ENCODE data around the gene ULK1. TPM values are rescaled to one million over a fixed set of nuclear protein-coding genes. Genes with fewer than 3 reads are reported as not detected.
"Not testable (repeated sequence)": the region's sequence is repeated elsewhere in the genome, so short reads cannot be mapped to it uniquely, and the experiment has no call there.

ULK1 gene
- total RNA-seq, 2 experiments from 2014 or later: 85.0 to 91.6 TPM

GRCh38 chr12:131873293-131873692, 21.1 kb upstream of the ULK1 start:
- no peaks in the 10 kb centered on the region for H3K4me1 ChIP-seq (ENCODE audit: insufficient read depth, low read length)
- no peak for ATAC-seq (ENCODE audit: poor library complexity)

GRCh38 chr12:131874972-131875371, 19.4 kb upstream of the ULK1 start:
- H3K27ac ChIP-seq (ENCODE audit: low read depth in 1 of 2, low read length in 2 of 2); CTCF ChIA-PET; H3K27me3 ChIP-seq (ENCODE audit: control insufficient read depth in 1 of 2, insufficient read depth in 2 of 2, low read length in 2 of 2); DNase-seq; H3K9me3 Mint-ChIP-seq; ATAC-seq (ENCODE audit: poor library complexity); H3K27me3 Mint-ChIP-seq; H3K36me3 Mint-ChIP-seq (ENCODE audit: low read depth); H3K4me3 ChIP-seq (ENCODE audit: low read length); H3K4me3 Mint-ChIP-seq; H3K27ac Mint-ChIP-seq; H3K4me1 Mint-ChIP-seq (ENCODE audit: low read depth); H3K9me3 ChIP-seq (ENCODE audit: control insufficient read depth in 1 of 2, insufficient read depth in 1 of 2, low read length in 2 of 2); POLR2A ChIA-PET; H3K36me3 ChIP-seq (ENCODE audit: insufficient read depth, low read length); H3K4me1 ChIP-seq (ENCODE audit: insufficient read depth, low read length); intact Hi-C loops (cut with DNase I, micrococcal nuclease): not testable (repeated sequence)

More at GRCh38 chr12:131873293-131873692, 21.1 kb upstream of the ULK1 start:
- H3K36me3 ChIP-seq (ENCODE audit: insufficient read depth, low read length): no peaks in the 10 kb centered on the region
- intact Hi-C loops (cut with DNase I, micrococcal nuclease): no loop called here
- H3K4me3 Mint-ChIP-seq: no peak overlapping the region
- no peaks in the 10 kb centered on the region for H3K9me3 Mint-ChIP-seq
- no peaks in the 10 kb centered on the region for H3K4me1 Mint-ChIP-seq (ENCODE audit: low read depth)
- no peaks in the 10 kb centered on the region for H3K36me3 Mint-ChIP-seq (ENCODE audit: low read depth)
- ChIA-PET CTCF (no interaction called here), POLR2A (no interaction called here)
- H3K27me3 ChIP-seq (ENCODE audit: control insufficient read depth in 1 of 2, insufficient read depth in 2 of 2, low read length in 2 of 2): no peaks in the 10 kb centered on the region
- no peak overlapping the region for H3K4me3 ChIP-seq (ENCODE audit: low read length)
- peaks cover 0 to 7% of the 10 kb centered on the region in 2 experiments for H3K9me3 ChIP-seq (ENCODE audit: control insufficient read depth in 1 of 2, insufficient read depth in 1 of 2, low read length in 2 of 2)
- H3K27me3 Mint-ChIP-seq: peaks cover 4% of the 10 kb centered on the region
- H3K27ac ChIP-seq (ENCODE audit: low read depth in 1 of 2, low read length in 2 of 2): no peak overlapping the region
- no peak overlapping the region for H3K27ac Mint-ChIP-seq
- TF ChIP-seq CTCF (IDR thresholded peaks at IDR 0.05): no peak
- DNase-seq: no peak

DNA sequence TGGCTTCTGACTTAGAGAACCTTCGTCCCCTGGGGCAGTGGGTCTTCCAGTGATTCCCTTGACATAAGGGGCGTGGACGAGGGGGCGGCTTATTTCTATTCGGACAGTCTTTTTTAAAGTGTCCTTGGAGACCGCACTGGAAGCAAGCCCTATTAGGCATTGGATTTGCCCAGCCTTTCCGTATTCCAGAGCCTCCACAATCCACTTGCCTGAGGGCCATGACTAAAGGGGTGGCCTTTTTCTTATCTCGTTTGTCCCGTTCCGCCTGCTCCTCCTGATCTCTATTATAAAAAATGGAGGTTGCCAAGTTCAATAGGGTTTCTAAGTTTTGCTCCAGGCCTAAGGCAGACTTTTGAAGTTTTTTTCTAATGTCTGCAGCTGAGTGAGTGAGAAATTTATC, 17.2 kb upstream of the ULK1 start:
- H3K27ac ChIP-seq (ENCODE audit: low read depth in 1 of 2, low read length in 2 of 2); H3K36me3 ChIP-seq (ENCODE audit: insufficient read depth, low read length); H3K4me1 ChIP-seq (ENCODE audit: insufficient read depth, low read length); CTCF ChIA-PET; H3K4me3 ChIP-seq (ENCODE audit: low read length); H3K9me3 Mint-ChIP-seq; H3K36me3 Mint-ChIP-seq (ENCODE audit: low read depth); H3K27me3 Mint-ChIP-seq; H3K27ac Mint-ChIP-seq; ATAC-seq (ENCODE audit: poor library complexity); H3K9me3 ChIP-seq (ENCODE audit: control insufficient read depth in 1 of 2, insufficient read depth in 1 of 2, low read length in 2 of 2); H3K4me1 Mint-ChIP-seq (ENCODE audit: low read depth); POLR2A ChIA-PET; H3K4me3 Mint-ChIP-seq; DNase-seq; intact Hi-C loops (cut with DNase I, micrococcal nuclease); H3K27me3 ChIP-seq (ENCODE audit: control insufficient read depth in 1 of 2, insufficient read depth in 2 of 2, low read length in 2 of 2): not testable (repeated sequence)

DNA sequence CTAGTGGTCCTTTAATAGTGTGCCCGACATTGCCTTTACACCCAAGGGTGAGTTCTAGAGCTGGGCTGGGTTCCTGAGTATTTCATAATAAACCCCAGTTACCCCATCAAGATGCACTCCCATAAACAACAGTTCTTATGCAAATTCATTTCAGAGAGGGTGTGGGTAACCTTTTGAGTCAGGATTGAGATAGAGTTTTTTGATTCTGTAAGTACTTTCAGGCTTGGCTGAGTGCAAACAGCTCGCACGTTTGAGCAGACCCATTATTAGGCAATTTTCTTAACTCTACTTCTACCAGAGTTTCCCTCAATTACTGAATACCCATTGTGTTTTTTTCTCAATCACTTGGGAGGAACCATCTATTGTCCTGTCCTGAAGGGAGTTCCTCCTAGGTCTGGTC, 16.0 kb upstream of the ULK1 start:
- H3K27ac ChIP-seq (ENCODE audit: low read depth in 1 of 2, low read length in 2 of 2); H3K9me3 Mint-ChIP-seq; intact Hi-C loops (cut with DNase I, micrococcal nuclease): not testable (repeated sequence)

More for the DNA sequence above, 16.0 kb upstream of the ULK1 start:
- H3K9me3 ChIP-seq (ENCODE audit: control insufficient read depth in 1 of 2, insufficient read depth in 1 of 2, low read length in 2 of 2); H3K36me3 Mint-ChIP-seq (ENCODE audit: low read depth); H3K4me1 Mint-ChIP-seq (ENCODE audit: low read depth); H3K27ac Mint-ChIP-seq; POLR2A ChIA-PET; H3K27me3 Mint-ChIP-seq; H3K4me1 ChIP-seq (ENCODE audit: insufficient read depth, low read length); H3K36me3 ChIP-seq (ENCODE audit: insufficient read depth, low read length); H3K4me3 Mint-ChIP-seq; CTCF ChIA-PET; ATAC-seq (ENCODE audit: poor library complexity); H3K27me3 ChIP-seq (ENCODE audit: control insufficient read depth in 1 of 2, insufficient read depth in 2 of 2, low read length in 2 of 2); DNase-seq; H3K4me3 ChIP-seq (ENCODE audit: low read length): not testable (repeated sequence)
